ENCODE data around the gene GALNS. TPM values are rescaled to one million over a fixed set of nuclear protein-coding genes. Genes with fewer than 3 reads are reported as not detected.

GALNS gene
- total RNA-seq, 2 experiments from 2014 or later = 17.2 to 49.0 TPM

GRCh38 chr16:88831838-88832237 lies 24.9 kb downstream of the GALNS start:
- Histone ChIP-seq H2AFZ (ENCODE audit: low read length) (no peak overlapping the region), H3K9me2 (ENCODE audit: insufficient read depth, low read length) (no peaks in the 10 kb centered on the region), H3K36me3 (ENCODE audit: insufficient read depth, low read length) (no peaks in the 10 kb centered on the region), H3K79me2 (ENCODE audit: insufficient read depth, low read depth, low read length) (no peaks in the 10 kb centered on the region), H3K4me3 (ENCODE audit: low read depth, low read length, poor library complexity, severe bottlenecking) (no peak overlapping the region), H3K4me2 (ENCODE audit: low read length) (no peak overlapping the region), H3K9me3 (ENCODE audit: low read length) (no peaks in the 10 kb centered on the region), H4K20me1 (ENCODE audit: insufficient read depth, low read length) (no peaks in the 10 kb centered on the region), H3K27ac (ENCODE audit: low read depth, low read length, poor library complexity, severe bottlenecking) (no peak overlapping the region), H3K4me1 (ENCODE audit: insufficient read depth, low read length, poor library complexity, severe bottlenecking) (no peaks in the 10 kb centered on the region)
- BruUV-seq (replicated peaks) = no TSS peak
- CTCF ChIA-PET (ENCODE audit: unreplicated experiment) = no interaction called here
- intact Hi-C loops (cut with micrococcal nuclease; ENCODE audit: unreplicated experiment) = no loop called here
- POLR2A ChIA-PET = no interaction called here
- no peak for DNase-seq (ENCODE audit: low spot score)
- no peak for TF ChIP-seq CTCF (conservative IDR thresholded peaks at IDR 0.05; ENCODE audit: low read length)
- TF ChIP-seq EZH2phosphoT487 (IDR thresholded peaks at IDR 0.05; ENCODE audit: borderline replicate concordance, low read depth, low read length) = no peak

GRCh38 chr16:88830783-88831182 lies 26.0 kb downstream of the GALNS start:
- DNase-seq (ENCODE audit: low spot score) = no peak
- H3K4me3 ChIP-seq (ENCODE audit: low read depth, low read length, poor library complexity, severe bottlenecking) = no peak overlapping the region
- no peak for TF ChIP-seq CTCF (conservative IDR thresholded peaks at IDR 0.05; ENCODE audit: low read length)
- TF ChIP-seq EZH2phosphoT487 (IDR thresholded peaks at IDR 0.05; ENCODE audit: borderline replicate concordance, low read depth, low read length) = no peak
- H3K9me2 ChIP-seq (ENCODE audit: insufficient read depth, low read length) = no peaks in the 10 kb centered on the region
- no peak overlapping the region for H3K4me2 ChIP-seq (ENCODE audit: low read length)
- no peaks in the 10 kb centered on the region for H3K79me2 ChIP-seq (ENCODE audit: insufficient read depth, low read depth, low read length)
- H3K9me3 ChIP-seq (ENCODE audit: low read length) = no peaks in the 10 kb centered on the region
- H4K20me1 ChIP-seq (ENCODE audit: insufficient read depth, low read length) = no peaks in the 10 kb centered on the region
- no peak overlapping the region for H3K27ac ChIP-seq (ENCODE audit: low read depth, low read length, poor library complexity, severe bottlenecking)
- no peak overlapping the region for H2AFZ ChIP-seq (ENCODE audit: low read length)
- no peaks in the 10 kb centered on the region for H3K4me1 ChIP-seq (ENCODE audit: insufficient read depth, low read length, poor library complexity, severe bottlenecking)
- BruUV-seq (replicated peaks) = no TSS peak
- H3K36me3 ChIP-seq (ENCODE audit: insufficient read depth, low read length) = no peaks in the 10 kb centered on the region
- CTCF ChIA-PET (ENCODE audit: unreplicated experiment) = no interaction called here
- POLR2A ChIA-PET = interaction anchor here (0.6 kb wide), 1 partner anchor 686 kb away, joined by 4 read pairs; no protein-coding TSS in a partner anchor
- intact Hi-C loops (cut with micrococcal nuclease; ENCODE audit: unreplicated experiment) = no loop called here

GRCh38 chr16:88830258-88830657 lies 26.5 kb downstream of the GALNS start:
- Histone ChIP-seq H3K36me3 (ENCODE audit: insufficient read depth, low read length) (no peaks in the 10 kb centered on the region), H3K27ac (ENCODE audit: low read depth, low read length, poor library complexity, severe bottlenecking) (no peak overlapping the region), H3K4me3 (ENCODE audit: low read depth, low read length, poor library complexity, severe bottlenecking) (no peak overlapping the region), H2AFZ (ENCODE audit: low read length) (no peak overlapping the region), H3K9me2 (ENCODE audit: insufficient read depth, low read length) (no peaks in the 10 kb centered on the region), H3K4me2 (ENCODE audit: low read length) (no peak overlapping the region), H3K4me1 (ENCODE audit: insufficient read depth, low read length, poor library complexity, severe bottlenecking) (no peaks in the 10 kb centered on the region), H4K20me1 (ENCODE audit: insufficient read depth, low read length) (no peaks in the 10 kb centered on the region), H3K79me2 (ENCODE audit: insufficient read depth, low read depth, low read length) (no peaks in the 10 kb centered on the region), H3K9me3 (ENCODE audit: low read length) (no peaks in the 10 kb centered on the region)
- BruUV-seq (replicated peaks) = no TSS peak
- ChIA-PET CTCF (ENCODE audit: unreplicated experiment) (no interaction called here), POLR2A (interaction anchor here (0.6 kb wide), 1 partner anchor 686 kb away, joined by 4 read pairs; no protein-coding TSS in a partner anchor)
- TF ChIP-seq CTCF (conservative IDR thresholded peaks at IDR 0.05; ENCODE audit: low read length) (no peak), EZH2phosphoT487 (IDR thresholded peaks at IDR 0.05; ENCODE audit: borderline replicate concordance, low read depth, low read length) (no peak)
- DNase-seq (ENCODE audit: low spot score) = no peak
- intact Hi-C loops (cut with micrococcal nuclease; ENCODE audit: unreplicated experiment) = no loop called here
